T-helper 2 cell (primary cell): Measurements from ENCODE around the gene TMOD1.

ENCODE experiments used
- DNase-seq, 5 experiments: peaks; one replicate each; pipeline versions ENCODE4 v3.0.0 to v3.0.0-alpha.2; 2012 to 2022

TMOD1 gene

GRCh38 chr9:97548819-97549540 is 47.5 kb downstream of the TMOD1 start:
- no peak for DNase-seq

GRCh38 chr9:97550386-97550785 is 48.9 kb downstream of the TMOD1 start:
- no peak for DNase-seq

GRCh38 chr9:97551308-97551707 is 49.8 kb downstream of the TMOD1 start:
- DNase-seq = no peak

GRCh38 chr9:97553141-97553540 is 51.7 kb downstream of the TMOD1 start:
- no peak for DNase-seq

- DNase-seq = no peak
Measured at GRCh38 chr9:97553841-97554240, 52.4 kb downstream of the TMOD1 start.

- no peak for DNase-seq
Measured at GRCh38 chr9:97554566-97555075, 53.2 kb downstream of the TMOD1 start.

- DNase-seq = peak in 1 of 5 experiments; percentile 7
Measured at GRCh38 chr9:97555164-97555563, 53.7 kb downstream of the TMOD1 start.

GRCh38 chr9:97556036-97556720 is 54.7 kb downstream of the TMOD1 start:
- DNase-seq = no peak

GRCh38 chr9:97556721-97557605 is 55.5 kb downstream of the TMOD1 start:
- DNase-seq = no peak

GRCh38 chr9:97557606-97558095 is 56.2 kb downstream of the TMOD1 start:
- DNase-seq = no peak

- DNase-seq = peak in 1 of 5 experiments; percentile 7
Measured at GRCh38 chr9:97558701-97559101, 57.2 kb downstream of the TMOD1 start.

GRCh38 chr9:97559111-97559514 is 57.6 kb downstream of the TMOD1 start:
- DNase-seq = peak in 1 of 5 experiments; percentile 51

GRCh38 chr9:97560154-97560553 is 58.7 kb downstream of the TMOD1 start:
- DNase-seq = no peak

GRCh38 chr9:97560851-97561250 is 59.4 kb downstream of the TMOD1 start:
- DNase-seq = no peak

GRCh38 chr9:97561501-97561900 is 60.0 kb downstream of the TMOD1 start:
- DNase-seq = no peak

- DNase-seq = no peak
Measured at GRCh38 chr9:97562542-97562941, 61.1 kb downstream of the TMOD1 start.

GRCh38 chr9:97563458-97564135 is 62.1 kb downstream of the TMOD1 start:
- no peak for DNase-seq

GRCh38 chr9:97564291-97565175 is 63.1 kb downstream of the TMOD1 start:
- DNase-seq = no peak

GRCh38 chr9:97565262-97565661 is 63.8 kb downstream of the TMOD1 start:
- no peak for DNase-seq

- no peak for DNase-seq
Measured at GRCh38 chr9:97567182-97567893, 65.9 kb downstream of the TMOD1 start.

GRCh38 chr9:97567894-97568202 is 66.4 kb downstream of the TMOD1 start:
- DNase-seq = peak in 1 of 5 experiments; percentile 13
